Measurements from ENCODE around the gene CNPY3. TPM values are rescaled to one million over a fixed set of nuclear protein-coding genes. Genes with fewer than 3 reads are reported as not detected.
"Not testable (repeated sequence)": the region's sequence is repeated elsewhere in the genome, so short reads cannot be mapped to it uniquely, and the experiment has no call there.

The CNPY3 gene
- total RNA-seq, 1 experiment from 2014 or later = 56.1 TPM

DNA sequence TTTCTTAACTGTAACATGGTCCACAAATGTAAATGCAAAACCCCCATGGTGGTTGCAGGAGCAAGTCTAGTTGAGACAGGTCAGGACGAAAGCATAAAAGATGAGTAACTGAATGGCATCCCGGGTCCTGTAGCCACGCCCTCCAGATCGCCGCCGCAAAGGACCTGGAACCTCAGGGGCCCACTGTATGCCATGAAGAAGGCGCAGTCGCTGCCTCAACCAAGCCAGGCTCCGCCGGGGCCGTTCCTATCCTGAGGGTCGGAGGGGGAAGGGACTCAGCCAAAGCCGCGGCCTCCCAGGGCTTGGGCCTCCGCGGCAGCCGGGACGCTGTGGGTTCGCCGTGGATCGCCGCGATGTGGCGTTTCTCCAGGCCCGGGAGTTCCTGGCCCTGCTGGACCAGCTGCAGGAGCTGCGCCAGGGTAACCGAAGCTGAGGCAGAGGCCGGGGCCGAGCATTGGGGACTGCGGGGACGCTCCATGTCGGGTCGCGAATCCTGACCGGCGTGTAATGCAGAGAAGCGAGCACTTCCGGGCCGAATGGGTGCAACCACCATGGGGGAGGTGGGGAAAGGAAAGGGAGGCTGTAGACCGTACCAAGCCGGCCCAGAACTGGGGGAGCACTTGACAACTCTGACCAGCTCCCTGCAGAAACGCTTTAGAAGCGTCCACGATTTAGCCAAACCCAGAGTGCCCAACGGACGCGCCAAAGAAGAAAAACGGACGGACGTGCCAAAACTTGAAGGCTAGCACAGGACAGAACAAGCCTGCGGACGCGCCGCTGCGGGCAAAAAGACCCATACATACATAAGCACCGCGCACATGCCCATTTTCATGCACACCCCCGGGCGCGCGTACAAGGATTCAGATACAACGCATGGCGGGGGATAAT, 38.7 kb upstream of the CNPY3 start:
- no peaks in the 10 kb centered on the region; the same call in 1 of the 2 replicates for H3K36me3 ChIP-seq (ENCODE audit: control insufficient read depth, insufficient read depth, low read length)
- Mint-ChIP-seq H3K4me1 (ENCODE audit: low read depth, unreplicated experiment) (peaks cover 15% of the 10 kb centered on the region), H3K27ac (ENCODE audit: unreplicated experiment) (peak overlapping the region; percentile 89), H3K27me3 (ENCODE audit: insufficient read depth, unreplicated experiment) (no peaks in the 10 kb centered on the region), H3K4me3 (ENCODE audit: unreplicated experiment) (peak overlapping the region; percentile 94), H3K36me3 (ENCODE audit: insufficient read depth, unreplicated experiment) (peaks cover 44% of the 10 kb centered on the region), H3K9me3 (ENCODE audit: unreplicated experiment) (no peaks in the 10 kb centered on the region)
- no peaks in the 10 kb centered on the region for H3K27me3 ChIP-seq (replicated peaks; ENCODE audit: control insufficient read depth, insufficient read depth, low read length)
- TSS peak; percentile 89 for BruUV-seq (replicated peaks)
- H3K4me3 ChIP-seq (ENCODE audit: low read depth, low read length) = peak overlapping the region; percentile 73
- peak; percentile 95 to 96 for DNase-seq
- no peaks in the 10 kb centered on the region for H3K9me3 ChIP-seq
- 0 out of 2 replicates have a peak, but pooled peaks cover 5% of the 10 kb centered on the region for H3K4me1 ChIP-seq
- TF ChIP-seq, protein P1, sequence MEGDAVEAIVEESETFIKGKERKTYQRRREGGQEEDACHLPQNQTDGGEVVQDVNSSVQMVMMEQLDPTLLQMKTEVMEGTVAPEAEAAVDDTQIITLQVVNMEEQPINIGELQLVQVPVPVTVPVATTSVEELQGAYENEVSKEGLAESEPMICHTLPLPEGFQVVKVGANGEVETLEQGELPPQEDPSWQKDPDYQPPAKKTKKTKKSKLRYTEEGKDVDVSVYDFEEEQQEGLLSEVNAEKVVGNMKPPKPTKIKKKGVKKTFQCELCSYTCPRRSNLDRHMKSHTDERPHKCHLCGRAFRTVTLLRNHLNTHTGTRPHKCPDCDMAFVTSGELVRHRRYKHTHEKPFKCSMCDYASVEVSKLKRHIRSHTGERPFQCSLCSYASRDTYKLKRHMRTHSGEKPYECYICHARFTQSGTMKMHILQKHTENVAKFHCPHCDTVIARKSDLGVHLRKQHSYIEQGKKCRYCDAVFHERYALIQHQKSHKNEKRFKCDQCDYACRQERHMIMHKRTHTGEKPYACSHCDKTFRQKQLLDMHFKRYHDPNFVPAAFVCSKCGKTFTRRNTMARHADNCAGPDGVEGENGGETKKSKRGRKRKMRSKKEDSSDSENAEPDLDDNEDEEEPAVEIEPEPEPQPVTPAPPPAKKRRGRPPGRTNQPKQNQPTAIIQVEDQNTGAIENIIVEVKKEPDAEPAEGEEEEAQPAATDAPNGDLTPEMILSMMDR (IDR thresholded peaks at IDR 0.05; ENCODE audit: insufficient read depth in 1 of 2, low read depth in 1 of 2, low read length in 1 of 2, severe bottlenecking in 1 of 2, unreplicated experiment in 1 of 2) = no peak
- CTCF ChIA-PET = interaction anchor here (0.6 to 1.0 kb wide), 2 partner anchors 11 to 216 kb away, joined by 4 to 9 read pairs; partner anchors contain the start of gene RPL7L1
- intact Hi-C loops (cut with micrococcal nuclease; ENCODE audit: unreplicated experiment) = loop anchor here (1.0 to 5.0 kb wide), 2 partner anchors 11 to 143 kb away; partner anchors contain the start of genes RPL7L1 and TBCC
- POLR2A ChIA-PET = interaction anchor here (0.5 to 1.9 kb wide), 7 partner anchors 11 to 230 kb away, joined by 3 to 13 read pairs (median 4); partner anchors contain the start of genes CNPY3, CUL7, KLHDC3 and RPL7L1

GRCh38 chr6:42891199-42891722, 38.0 kb upstream of the CNPY3 start:
- TF ChIP-seq, protein P1 (IDR thresholded peaks at IDR 0.05; ENCODE audit: insufficient read depth in 1 of 2, low read depth in 1 of 2, low read length in 1 of 2, severe bottlenecking in 1 of 2, unreplicated experiment in 1 of 2) = no peak
- BruUV-seq (replicated peaks) = no TSS peak
- no peak for DNase-seq
- Mint-ChIP-seq H3K4me1 (ENCODE audit: low read depth, unreplicated experiment) (peaks cover 15% of the 10 kb centered on the region), H3K27me3 (ENCODE audit: insufficient read depth, unreplicated experiment) (no peaks in the 10 kb centered on the region), H3K27ac (ENCODE audit: unreplicated experiment) (peak overlapping the region; percentile 89), H3K36me3 (ENCODE audit: insufficient read depth, unreplicated experiment) (peaks cover 37% of the 10 kb centered on the region), H3K9me3 (ENCODE audit: unreplicated experiment) (no peaks in the 10 kb centered on the region), H3K4me3 (ENCODE audit: unreplicated experiment) (peak overlapping the region; percentile 94)
- Histone ChIP-seq H3K4me3 (ENCODE audit: low read depth, low read length) (peak overlapping the region; percentile 73), H3K27me3 (replicated peaks; ENCODE audit: control insufficient read depth, insufficient read depth, low read length) (no peaks in the 10 kb centered on the region), H3K36me3 (ENCODE audit: control insufficient read depth, insufficient read depth, low read length) (no peaks in the 10 kb centered on the region), H3K4me1 (0 out of 2 replicates have a peak, but pooled peaks cover 5% of the 10 kb centered on the region), H3K9me3 (no peaks in the 10 kb centered on the region)
- intact Hi-C loops (cut with micrococcal nuclease; ENCODE audit: unreplicated experiment) = loop anchor here (5.0 kb wide), 1 partner anchor 144 kb away; the partner anchor contains the start of gene TBCC
- ChIA-PET CTCF (interaction anchor here (1.0 kb wide), 1 partner anchor 12 kb away, joined by 9 read pairs; the partner anchor contains the start of gene RPL7L1), POLR2A (interaction anchor here (0.5 to 1.9 kb wide), 4 partner anchors 12 to 231 kb away, joined by 3 to 13 read pairs (median 4); partner anchors contain the start of genes CUL7 and RPL7L1)

- intact Hi-C loops (cut with micrococcal nuclease; ENCODE audit: unreplicated experiment) = loop anchor here (5.0 kb wide), 1 partner anchor 147 kb away; the partner anchor contains the start of gene TBCC
- Mint-ChIP-seq H3K36me3 (ENCODE audit: insufficient read depth, unreplicated experiment) (peaks cover 16% of the 10 kb centered on the region), H3K4me1 (ENCODE audit: low read depth, unreplicated experiment) (peaks cover 15% of the 10 kb centered on the region)
- H3K27ac Mint-ChIP-seq (ENCODE audit: unreplicated experiment); H3K27me3 ChIP-seq (replicated peaks; ENCODE audit: control insufficient read depth, insufficient read depth, low read length); H3K9me3 ChIP-seq; BruUV-seq (replicated peaks); H3K4me3 ChIP-seq (ENCODE audit: low read depth, low read length); H3K36me3 ChIP-seq (ENCODE audit: control insufficient read depth, insufficient read depth, low read length); DNase-seq; H3K9me3 Mint-ChIP-seq (ENCODE audit: unreplicated experiment); H3K4me1 ChIP-seq; H3K27me3 Mint-ChIP-seq (ENCODE audit: insufficient read depth, unreplicated experiment); CTCF ChIA-PET; H3K4me3 Mint-ChIP-seq (ENCODE audit: unreplicated experiment); POLR2A ChIA-PET: not testable (repeated sequence)
Measured at GRCh38 chr6:42894041-42894828, 35.0 kb upstream of the CNPY3 start.

Data from Caco-2 (cell line).